MG63 (cell line): Measurements from ENCODE around the gene NRXN2. TPM values are rescaled to one million over a fixed set of nuclear protein-coding genes. Genes with fewer than 3 reads are reported as not detected.
"Not testable (repeated sequence)": the region's sequence is repeated elsewhere in the genome, so short reads cannot be mapped to it uniquely, and the experiment has no call there.

Experiments
- DNase-seq: peaks from one replicate; pipeline ENCODE4 v3.0.0-alpha.2; 2020
- H3K27me3 ChIP-seq: fragments of 250-450 bp; sonication (Bioruptor Pico); 2 replicates; pipeline ENCODE4 v1.5.1; 2020; ENCODE audit warnings: mild to moderate bottlenecking, moderate library complexity
- H3K36me3 ChIP-seq: fragments of 250-450 bp; sonication (Bioruptor Pico); 2 replicates; pipeline ENCODE4 v1.5.1; 2020; ENCODE audit warnings: mild to moderate bottlenecking, moderate library complexity
- H3K4me3 ChIP-seq: fragments of 250-450 bp; sonication (Bioruptor Pico); 2 replicates; pipeline ENCODE4 v1.5.1; 2020; ENCODE audit warnings: mild to moderate bottlenecking, moderate library complexity
- H3K9me3 ChIP-seq: fragments of 250-450 bp; sonication (Bioruptor Pico); 2 replicates; pipeline ENCODE4 v1.5.1; 2020; ENCODE audit warnings: mild to moderate bottlenecking, moderate library complexity
- total RNA-seq: library from RNA; depleted of rRNA; stranded (reverse); fragments of >200 nt; shearing (Covaris generic); gene quantifications from 2 replicates; pipeline ENCODE4 v1.2.3, GENCODE V29; 2014; ENCODE audit warnings: low replicate concordance

The NRXN2 gene
- total RNA-seq, 1 experiment from 2014 or later = 4.2 TPM

DNA sequence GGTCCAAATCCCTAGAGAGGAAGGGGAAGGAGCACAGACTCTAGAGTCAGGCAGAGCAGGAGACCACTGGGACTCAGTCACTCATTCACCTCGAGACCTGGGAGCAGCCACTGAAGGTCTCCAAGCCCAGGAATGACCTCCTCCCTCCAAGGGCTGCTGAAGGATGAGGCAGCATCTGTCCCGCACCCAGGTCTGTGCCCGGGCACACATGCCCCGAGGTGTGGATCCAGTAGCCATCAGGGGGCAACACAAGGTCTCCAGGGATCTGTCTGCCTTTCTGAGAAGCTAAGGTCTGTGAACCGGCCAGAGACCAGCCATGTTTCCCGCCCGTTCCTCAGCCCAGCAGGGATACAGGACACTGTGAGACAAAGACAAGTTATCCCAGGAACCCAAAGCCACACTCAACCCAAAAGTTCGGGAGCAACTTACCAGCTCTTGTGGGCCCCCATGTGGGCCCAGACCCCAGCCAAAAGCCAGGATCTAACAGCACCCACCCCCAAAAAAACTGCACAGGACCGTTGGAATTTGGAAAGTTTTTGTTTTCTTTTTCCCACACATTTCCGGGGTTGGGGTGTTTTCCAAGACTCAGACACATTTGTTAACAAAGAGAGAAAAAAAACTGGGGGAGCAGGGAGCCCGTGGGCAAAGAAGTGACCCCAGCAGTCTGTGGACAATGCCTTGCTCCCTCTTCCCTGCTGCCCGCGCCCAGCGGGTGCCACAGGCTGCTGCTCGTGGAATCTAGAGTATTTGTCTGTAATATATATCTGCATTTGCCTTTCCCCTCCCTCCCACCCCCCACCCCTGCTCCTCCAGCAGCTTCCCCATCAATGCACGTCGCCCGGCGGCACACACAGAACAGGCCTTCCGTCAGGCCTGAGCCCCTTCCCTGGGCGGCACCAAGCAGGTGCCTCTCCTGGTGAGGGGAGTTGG is 117.1 kb downstream of the NRXN2 start:
- no peaks in the 10 kb centered on the region for H3K27me3 ChIP-seq
- H3K36me3 ChIP-seq = no peaks in the 10 kb centered on the region
- no peak overlapping the region for H3K4me3 ChIP-seq
- no peak for DNase-seq
- H3K9me3 ChIP-seq = no peaks in the 10 kb centered on the region

DNA sequence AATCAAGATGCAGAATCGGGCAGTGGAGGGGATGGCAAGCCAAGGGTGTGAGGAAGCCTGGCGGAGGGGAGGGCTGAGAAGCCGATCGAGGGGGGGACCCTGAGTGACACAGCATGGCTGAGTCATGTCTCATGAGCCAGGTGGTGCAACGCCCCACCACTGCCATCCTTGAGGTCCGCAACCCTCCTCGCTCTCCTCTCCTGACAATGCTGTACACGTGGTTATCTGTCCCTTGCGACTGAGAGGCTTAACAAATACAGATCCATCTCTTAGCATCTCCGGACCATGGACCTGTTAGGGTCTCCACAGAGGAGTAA is 117.8 kb downstream of the NRXN2 start:
- H3K9me3 ChIP-seq = no peaks in the 10 kb centered on the region
- no peak for DNase-seq
- no peaks in the 10 kb centered on the region for H3K36me3 ChIP-seq
- H3K4me3 ChIP-seq = no peak overlapping the region
- H3K27me3 ChIP-seq = no peaks in the 10 kb centered on the region

GRCh38 chr11:64604458-64605243 is 118.3 kb downstream of the NRXN2 start:
- Histone ChIP-seq H3K9me3 (no peaks in the 10 kb centered on the region), H3K4me3 (no peak overlapping the region), H3K27me3 (no peaks in the 10 kb centered on the region), H3K36me3 (no peaks in the 10 kb centered on the region)
- DNase-seq = no peak

- H3K9me3 ChIP-seq = no peaks in the 10 kb centered on the region
- no peaks in the 10 kb centered on the region for H3K27me3 ChIP-seq
- H3K36me3 ChIP-seq = no peaks in the 10 kb centered on the region
- H3K4me3 ChIP-seq = no peak overlapping the region
- no peak for DNase-seq
Measured at GRCh38 chr11:64603411-64604110, 119.4 kb downstream of the NRXN2 start.

GRCh38 chr11:64602466-64603070 is 120.4 kb downstream of the NRXN2 start:
- H3K27me3 ChIP-seq = no peaks in the 10 kb centered on the region
- H3K4me3 ChIP-seq = no peak overlapping the region
- DNase-seq = no peak
- no peaks in the 10 kb centered on the region for H3K9me3 ChIP-seq
- no peaks in the 10 kb centered on the region for H3K36me3 ChIP-seq

DNA sequence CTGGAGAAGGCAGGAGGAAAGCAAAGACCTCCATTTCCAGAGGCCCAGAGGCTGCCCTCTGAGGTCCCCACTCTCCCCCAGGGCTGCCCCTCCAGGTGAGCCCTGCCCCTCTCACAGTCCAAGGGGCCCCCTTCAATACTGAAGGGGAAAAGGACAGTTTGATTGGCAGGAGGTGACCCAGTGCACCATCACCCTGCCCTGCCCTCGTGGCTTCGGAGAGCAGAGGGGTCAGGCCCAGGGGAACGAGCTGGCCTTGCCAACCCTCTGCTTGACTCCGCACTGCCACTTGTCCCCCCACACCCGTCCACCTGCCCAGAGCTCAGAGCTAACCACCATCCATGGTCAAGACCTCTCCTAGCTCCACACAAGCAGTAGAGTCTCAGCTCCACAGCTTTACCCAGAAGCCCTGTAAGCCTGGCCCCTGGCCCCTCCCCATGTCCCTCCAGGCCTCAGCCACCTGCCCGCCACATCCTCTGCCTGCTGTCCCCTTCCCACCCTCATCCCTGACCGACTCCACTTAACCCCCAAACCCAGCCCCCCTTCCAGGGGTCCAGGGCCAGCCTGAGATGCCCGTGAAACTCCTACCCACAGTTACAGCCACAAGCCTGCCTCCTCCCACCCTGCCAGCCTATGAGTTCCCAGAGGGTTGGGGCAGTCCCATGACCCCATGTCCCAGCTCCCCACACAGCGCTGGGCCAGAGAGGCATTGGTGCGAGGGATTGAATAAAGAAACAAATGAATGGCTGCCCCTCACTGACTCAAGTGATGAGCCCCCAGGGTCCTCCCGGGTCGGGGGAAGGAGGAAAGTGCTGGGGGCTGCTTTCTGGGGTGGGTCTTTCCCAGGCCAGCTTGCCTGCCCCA is 121.2 kb downstream of the NRXN2 start:
- no peaks in the 10 kb centered on the region for H3K27me3 ChIP-seq
- DNase-seq = no peak
- H3K4me3 ChIP-seq = no peak overlapping the region
- no peaks in the 10 kb centered on the region for H3K36me3 ChIP-seq
- no peaks in the 10 kb centered on the region for H3K9me3 ChIP-seq

DNA sequence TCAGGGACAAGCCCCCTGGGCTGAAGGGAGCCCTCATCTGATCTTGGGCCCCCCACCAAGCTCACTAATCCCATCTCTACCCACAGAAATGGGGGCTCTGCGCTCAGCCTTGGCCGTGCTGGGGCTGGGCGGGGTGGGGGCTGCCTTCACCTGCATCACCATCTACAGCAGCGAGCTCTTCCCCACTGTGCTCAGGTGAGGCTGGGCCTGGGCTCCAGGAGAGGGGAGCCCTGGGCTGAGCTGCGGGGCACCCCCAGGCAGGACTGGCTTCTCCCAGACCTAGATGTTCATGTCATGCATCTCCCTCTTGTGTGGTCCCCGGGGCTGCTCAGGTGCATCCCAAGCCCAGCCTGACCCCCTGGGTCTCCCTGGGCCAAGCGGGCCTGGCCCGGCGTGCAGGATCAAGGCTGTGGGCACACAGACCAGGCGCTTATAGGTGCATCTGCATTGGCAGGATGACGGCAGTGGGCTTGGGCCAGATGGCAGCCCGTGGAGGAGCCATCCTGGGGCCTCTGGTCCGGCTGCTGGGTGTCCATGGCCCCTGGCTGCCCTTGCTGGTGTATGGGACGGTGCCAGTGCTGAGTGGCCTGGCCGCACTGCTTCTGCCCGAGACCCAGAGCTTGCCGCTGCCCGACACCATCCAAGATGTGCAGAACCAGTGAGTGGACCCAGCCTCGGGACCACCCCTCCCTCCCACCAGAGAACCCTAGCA is 122.6 kb downstream of the NRXN2 start:
- no peak for DNase-seq
- Histone ChIP-seq H3K36me3 (no peaks in the 10 kb centered on the region), H3K27me3 (no peaks in the 10 kb centered on the region), H3K9me3 (no peaks in the 10 kb centered on the region), H3K4me3 (no peak overlapping the region)

DNA sequence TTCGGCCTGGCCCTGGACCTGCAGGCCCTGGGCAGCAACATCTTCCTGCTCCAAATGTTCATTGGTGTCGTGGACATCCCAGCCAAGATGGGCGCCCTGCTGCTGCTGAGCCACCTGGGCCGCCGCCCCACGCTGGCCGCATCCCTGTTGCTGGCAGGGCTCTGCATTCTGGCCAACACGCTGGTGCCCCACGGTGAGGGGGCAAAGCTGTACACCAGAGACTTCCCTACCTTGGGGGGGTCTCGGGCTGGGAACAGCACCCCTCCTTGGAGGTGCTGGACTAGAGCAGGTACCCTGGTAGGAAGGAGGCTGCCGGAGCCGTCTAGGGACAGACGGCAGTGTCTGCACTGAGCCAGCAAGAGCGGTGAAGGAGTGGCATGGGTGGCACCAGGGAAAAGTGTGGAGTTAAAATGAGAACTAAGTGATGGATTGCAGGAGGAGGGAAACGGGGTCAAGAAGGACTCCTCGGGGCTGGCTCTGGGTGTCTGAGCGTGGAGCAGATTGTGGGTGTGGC is 123.2 kb downstream of the NRXN2 start:
- Histone ChIP-seq H3K36me3 (no peaks in the 10 kb centered on the region), H3K4me3 (no peak overlapping the region), H3K27me3 (no peaks in the 10 kb centered on the region), H3K9me3 (no peaks in the 10 kb centered on the region)
- no peak for DNase-seq

- DNase-seq = no peak
- H3K4me3 ChIP-seq = no peak overlapping the region
- no peaks in the 10 kb centered on the region for H3K27me3 ChIP-seq
- H3K9me3 ChIP-seq = no peaks in the 10 kb centered on the region
- no peaks in the 10 kb centered on the region for H3K36me3 ChIP-seq
Measured at GRCh38 chr11:64598797-64599697, 124.0 kb downstream of the NRXN2 start.

DNA sequence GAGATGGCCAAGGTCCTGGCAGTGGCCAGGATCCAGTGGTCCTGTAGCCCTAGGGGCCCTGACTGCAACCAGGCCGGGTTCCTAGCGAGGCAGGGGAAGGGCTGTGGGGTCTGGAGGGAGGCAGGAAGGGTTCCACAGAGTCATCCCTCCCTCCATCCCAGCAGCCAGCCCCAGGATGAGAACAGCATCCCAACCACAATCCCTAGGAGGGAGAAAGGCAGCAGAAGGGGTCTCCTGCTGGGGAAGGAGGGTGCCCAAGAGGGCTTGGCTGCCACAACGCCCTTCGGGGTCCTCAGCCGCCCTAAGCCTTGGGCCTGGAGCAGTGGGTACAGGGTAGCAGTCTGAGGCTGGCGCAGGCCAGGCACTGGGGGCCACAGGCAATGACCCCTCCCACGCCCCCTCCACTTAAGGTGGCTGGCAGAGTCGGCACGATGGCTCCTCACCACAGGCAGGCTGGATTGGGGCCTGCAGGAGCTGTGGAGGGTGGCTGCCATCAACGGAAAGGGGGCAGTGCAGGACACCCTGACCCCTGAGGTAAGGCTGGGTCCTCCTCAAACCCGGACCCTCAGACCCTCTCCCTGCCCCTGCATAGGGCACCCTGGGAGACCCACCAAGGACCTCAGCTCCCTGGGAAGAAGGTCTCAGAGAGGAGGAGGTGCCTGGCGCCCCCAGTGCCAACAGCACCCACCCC is 124.7 kb downstream of the NRXN2 start:
- Histone ChIP-seq H3K36me3 (no peaks in the 10 kb centered on the region), H3K4me3 (no peak overlapping the region), H3K9me3 (no peaks in the 10 kb centered on the region), H3K27me3 (no peaks in the 10 kb centered on the region)
- no peak for DNase-seq

GRCh38 chr11:64597671-64598101 is 125.3 kb downstream of the NRXN2 start:
- Histone ChIP-seq H3K9me3 (no peaks in the 10 kb centered on the region), H3K36me3 (no peaks in the 10 kb centered on the region), H3K4me3 (no peak overlapping the region), H3K27me3 (no peaks in the 10 kb centered on the region)
- DNase-seq = no peak

DNA sequence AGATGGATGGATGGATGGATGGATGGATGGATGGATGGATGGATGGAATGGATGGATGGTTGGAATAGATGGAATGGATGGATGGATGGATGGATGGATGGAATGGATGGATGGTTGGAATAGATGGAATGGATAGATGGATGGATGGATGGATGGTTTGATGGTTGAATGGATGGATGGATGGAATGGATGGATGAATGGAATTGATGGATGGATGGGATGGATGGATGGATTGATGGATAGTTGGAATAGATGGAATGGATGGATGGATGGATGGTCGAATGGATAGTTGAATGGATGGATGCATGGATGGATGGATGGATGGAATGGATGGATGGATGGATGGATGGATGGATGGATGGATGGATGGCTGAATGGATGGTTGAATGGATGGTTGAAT is 127.1 kb downstream of the NRXN2 start:
- H3K27me3 ChIP-seq = not testable (repeated sequence)

GRCh38 chr11:64594159-64594939 is 128.6 kb downstream of the NRXN2 start:
- Histone ChIP-seq H3K27me3 (no peaks in the 10 kb centered on the region), H3K9me3 (no peaks in the 10 kb centered on the region; the same call in 1 of the 2 replicates), H3K36me3 (no peaks in the 10 kb centered on the region), H3K4me3 (no peak overlapping the region)
- DNase-seq = no peak

More for the DNA sequence above, 127.1 kb downstream of the NRXN2 start:
- H3K36me3 ChIP-seq, H3K4me3 ChIP-seq, H3K9me3 ChIP-seq, DNase-seq: not testable (repeated sequence)
